HCT116 (cell line): ENCODE results near the gene SNTB2. TPM values are rescaled to one million over a fixed set of nuclear protein-coding genes. Genes with fewer than 3 reads are reported as not detected.

Experiments
- ATAC-seq: fragments of 200-7000 bp; cut with Tn5 transposase; 2 replicates; pipeline ENCODE4 v1.9.1; 2020; ENCODE audit warnings: mild to moderate bottlenecking, moderate library complexity
- BruUV-seq: library from RNA; stranded (reverse); fragments of 400-500 nt; replicated peaks from 2 replicates; lab custom pipeline; 2021; lab: Mats Ljungman, UMichigan
- CTCF ChIA-PET: fragments of 300-600 bp; sonication (Branson Sonifier 250); formaldehyde crosslinking; loops from one replicate; lab custom pipeline; 2021; ENCODE audit warnings: antibody characterized with exemption; lab: Charles Lee
- POLR2A ChIA-PET: fragments of 300-600, 350-600 bp; sonication (Branson Sonifier 250); formaldehyde crosslinking; loops from one replicate; lab custom pipeline; 2021; ENCODE audit warnings: antibody characterized with exemption; lab: Charles Lee
- RAD21 ChIA-PET, 2 experiments: fragments of 300-600 bp; sonication (Branson Sonifier 250); formaldehyde crosslinking; loops; one replicate each; lab custom pipeline; 2023; ENCODE audit warnings: low total read pairs in 2 of 2; ENCODE audit not compliant: uncharacterized antibody in 2 of 2, unreplicated experiment in 2 of 2, low non-redundant PET in 1 of 2; lab: Charles Lee
- DNase-seq: peaks from one replicate; pipeline ENCODE4 v3.0.0-alpha.2; 2010; ENCODE audit warnings: low read depth, low spot score
- H2AFZ ChIP-seq: fragments of 200-600 bp; shearing (Covaris generic), sonication (generic); 2 replicates; pipeline ENCODE4 v1.6.1; 2017; ENCODE audit warnings: low read depth, mixed run types, mixed read lengths, antibody characterized with exemption, low read length; ENCODE audit not compliant: poor library complexity, severe bottlenecking
- H3K27ac ChIP-seq: 2 replicates; pipeline ENCODE4 v1.5.1; 2012; ENCODE audit warnings: low read depth, low read length
- H3K27me3 ChIP-seq: fragments of 200-600 bp; sonication (generic); 2 replicates; pipeline ENCODE4 v1.6.1; 2016; ENCODE audit warnings: mixed run types, low read length, mixed read lengths; ENCODE audit not compliant: insufficient read depth
- H3K36me3 ChIP-seq, 2 experiments: fragments of 200-500 bp in 1 of 2; fragments of 200-600 bp in 1 of 2; sonication (Bioruptor generic) in 1 of 2; sonication (generic) in 1 of 2; 2 replicates each; pipeline versions ENCODE4 v1.5.1 to v1.6.1; 2014 to 2016; ENCODE audit warnings: low read length in 2 of 2, inconsistent platforms in 1 of 2, mixed read lengths in 1 of 2, mixed run types in 1 of 2; ENCODE audit not compliant: insufficient read depth in 2 of 2, control insufficient read depth in 1 of 2
- H3K4me1 ChIP-seq, 2 experiments: fragments of 200-600 bp in 1 of 2; sonication (generic) in 1 of 2; 2 replicates each; pipeline versions ENCODE4 v1.5.1 to v1.6.1; 2012 to 2017; ENCODE audit warnings: low read length in 2 of 2, inconsistent platforms in 1 of 2, mild to moderate bottlenecking in 1 of 2, mixed read lengths in 1 of 2, mixed run types in 1 of 2, moderate library complexity in 1 of 2; ENCODE audit not compliant: insufficient read depth in 2 of 2, control insufficient read depth in 1 of 2
- H3K4me2 ChIP-seq: fragments of 200-600 bp; sonication (generic); 2 replicates; pipeline ENCODE4 v1.6.1; 2017; ENCODE audit warnings: mixed run types, low read length, mixed read lengths
- H3K4me3 ChIP-seq, 2 experiments: fragments of 200-600 bp in 1 of 2; sonication (generic) in 1 of 2; replicated peaks in 1 of 2; 2 replicates each; pipeline ENCODE4 v1.5.1; 2011 to 2016; ENCODE audit warnings: low read length in 2 of 2, control low read depth in 1 of 2, low read depth in 1 of 2, mild to moderate bottlenecking in 1 of 2, mixed read lengths in 1 of 2, mixed run types in 1 of 2
- H3K79me2 ChIP-seq: fragments of 200-600 bp; sonication (generic); 2 replicates; pipeline ENCODE4 v1.6.1; 2017; ENCODE audit warnings: mild to moderate bottlenecking, mixed run types, low read length, moderate library complexity, mixed read lengths; ENCODE audit not compliant: insufficient read depth
- H3K9ac ChIP-seq: fragments of 200-600 bp; sonication (generic); 2 replicates; pipeline ENCODE4 v1.6.1; 2016; ENCODE audit warnings: low read length, mixed read lengths
- H3K9me2 ChIP-seq: fragments of 200-600 bp; sonication (generic), shearing (Covaris generic); 2 replicates; pipeline ENCODE4 v1.6.1; 2017; ENCODE audit warnings: mixed run types, mild to moderate bottlenecking, moderate library complexity; ENCODE audit not compliant: insufficient read depth
- H3K9me3 ChIP-seq, 2 experiments: fragments of 200-500 bp in 1 of 2; fragments of 200-600 bp in 1 of 2; sonication (Bioruptor generic) in 1 of 2; sonication (generic) in 1 of 2; 2 replicates each; pipeline ENCODE4 v1.6.1; 2014 to 2017; ENCODE audit warnings: low read length in 2 of 2, mixed read lengths in 2 of 2, inconsistent platforms in 1 of 2, low read depth in 1 of 2, mild to moderate bottlenecking in 1 of 2, mixed run types in 1 of 2, moderate library complexity in 1 of 2; ENCODE audit not compliant: control insufficient read depth in 1 of 2, insufficient read depth in 1 of 2
- H4K20me1 ChIP-seq: fragments of 200-600 bp; sonication (generic), shearing (Covaris generic); 2 replicates; pipeline ENCODE4 v1.6.1; 2017; ENCODE audit warnings: mixed run types, mild to moderate bottlenecking, moderate library complexity; ENCODE audit not compliant: insufficient read depth
- ATF3 ChIP-seq: IDR thresholded peaks from 2 replicates; pipeline ENCODE4 v1.6.1; 2012
- CBX3 ChIP-seq: IDR thresholded peaks from 2 replicates; pipeline ENCODE4 v1.6.1; 2012; ENCODE audit warnings: low read depth
- CEBPB ChIP-seq: IDR thresholded peaks from 2 replicates; pipeline ENCODE4 v1.6.1; 2012; ENCODE audit warnings: low read depth
- CTCF ChIP-seq, 3 experiments: fragments of 200-600 bp in 1 of 3; sonication (generic) in 1 of 3; IDR thresholded peaks in 2 of 3; conservative IDR thresholded peaks in 1 of 3; 2 replicates each; pipeline ENCODE4 v1.5.1; 2012 to 2017; ENCODE audit warnings: low read depth in 2 of 3, low read length in 2 of 3, antibody characterized with exemption in 1 of 3, borderline replicate concordance in 1 of 3, control low read depth in 1 of 3, mild to moderate bottlenecking in 1 of 3, mixed read lengths in 1 of 3, mixed run types in 1 of 3, moderate library complexity in 1 of 3; ENCODE audit not compliant: insufficient read depth in 1 of 3
- ELF1 ChIP-seq: IDR thresholded peaks from 2 replicates; pipeline ENCODE4 v1.6.1; 2012; ENCODE audit warnings: low read depth, borderline replicate concordance
- FOSL1 ChIP-seq: IDR thresholded peaks from 2 replicates; pipeline ENCODE4 v1.6.1; 2012; ENCODE audit warnings: low read depth
- JUND ChIP-seq: IDR thresholded peaks from 2 replicates; pipeline ENCODE4 v1.6.1; 2012
- POLR2AphosphoS5 ChIP-seq: IDR thresholded peaks from 2 replicates; pipeline ENCODE4 v1.6.1; 2011; ENCODE audit warnings: mild to moderate bottlenecking, low read depth, low read length, moderate library complexity
- RAD21 ChIP-seq: IDR thresholded peaks from 2 replicates; pipeline ENCODE4 v1.6.1; 2012; ENCODE audit warnings: low read depth, mild to moderate bottlenecking
- SP1 ChIP-seq: IDR thresholded peaks from 2 replicates; pipeline ENCODE4 v1.6.1; 2012; ENCODE audit warnings: low read depth
- YY1 ChIP-seq: IDR thresholded peaks from 2 replicates; pipeline ENCODE4 v1.6.1; 2011; ENCODE audit warnings: low read length, low read depth, moderate library complexity, mild to moderate bottlenecking; ENCODE audit not compliant: insufficient replicate concordance; ENCODE audit errors: extremely low read depth
- ZFX ChIP-seq: fragments of 450-650 bp; IDR thresholded peaks from 2 replicates; pipeline ENCODE4 v1.6.1; 2017
- intact Hi-C: fragments of 100-400 bp; cut with micrococcal nuclease; formaldehyde crosslinking; loops from 2 replicates; pipeline ENCODE4 v1.10.0; 2022
- total RNA-seq: library from RNA; stranded (reverse); gene quantifications from one replicate; pipeline ENCODE4 v1.2.1, GENCODE V29; 2021; ENCODE audit not compliant: unreplicated experiment
- TF ChIP-seq, protein P1 (sequence below): IDR thresholded peaks from 2 replicates; pipeline ENCODE4 v1.6.1; 2012

SNTB2 gene
- total RNA-seq, 1 experiment from 2014 or later: 38.1 TPM

DNA sequence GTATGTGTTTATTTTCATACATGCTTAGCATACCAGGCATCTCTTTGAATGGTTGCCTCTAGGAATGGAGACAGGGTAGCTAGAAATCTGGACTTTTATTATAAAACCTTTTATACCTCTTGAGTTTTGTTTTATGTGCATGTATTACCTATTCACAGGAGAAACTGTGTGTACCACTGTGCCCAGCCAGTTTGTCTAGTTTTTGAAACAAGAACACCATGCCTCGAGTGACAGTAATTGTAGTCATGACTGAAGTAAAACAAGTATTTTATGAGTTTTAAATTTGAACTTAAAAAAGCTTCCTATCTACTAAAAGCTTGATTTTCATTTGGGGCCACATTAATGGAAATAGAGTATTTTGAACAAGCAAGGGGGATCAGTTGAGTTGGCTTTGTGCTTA is 57.4 kb downstream of the SNTB2 start:
- no peaks in the 10 kb centered on the region for H3K27me3 ChIP-seq

More for the DNA sequence above, 57.4 kb downstream of the SNTB2 start:
- Histone ChIP-seq H3K9me3 (no peaks in the 10 kb centered on the region), H3K4me1 (no peaks in the 10 kb centered on the region), H3K9me2 (no peaks in the 10 kb centered on the region), H3K36me3 (peaks cover 5% of the 10 kb centered on the region in 2 experiments; a peak in 3 of 4 replicates), H3K4me2 (no peak overlapping the region), H3K9ac (no peak overlapping the region), H3K4me3 (no peak overlapping the region), H2AFZ (no peak overlapping the region), H3K79me2 (peaks cover 4% of the 10 kb centered on the region; the same call in 1 of the 2 replicates), H3K27ac (no peak overlapping the region), H4K20me1 (no peaks in the 10 kb centered on the region; the same call in 1 of the 2 replicates)
- ChIA-PET CTCF (no interaction called here), RAD21 (no interaction called here), POLR2A (no interaction called here)
- intact Hi-C loops: no loop called here
- DNase-seq (no peak), ATAC-seq (no peak)
- no TSS peak for BruUV-seq
- TF ChIP-seq CEBPB (no peak), ATF3 (no peak), ZFX (no peak), YY1 (no peak), SP1 (no peak), RAD21 (no peak), CTCF (IDR thresholded peaks at IDR 0.05 in 2 of 3, conservative IDR thresholded peaks at IDR 0.05 in 1 of 3; ENCODE audit: borderline replicate concordance in 1 of 3, insufficient read depth in 1 of 3, low read depth in 2 of 3, low read length in 2 of 3) (no peak), FOSL1 (no peak), ELF1 (no peak), POLR2AphosphoS5 (no peak), CBX3 (no peak), JUND (no peak)
- TF ChIP-seq, protein P1, sequence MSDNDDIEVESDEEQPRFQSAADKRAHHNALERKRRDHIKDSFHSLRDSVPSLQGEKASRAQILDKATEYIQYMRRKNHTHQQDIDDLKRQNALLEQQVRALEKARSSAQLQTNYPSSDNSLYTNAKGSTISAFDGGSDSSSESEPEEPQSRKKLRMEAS: no peak
